Activated CD4-positive, alpha-beta T cell treated with anti-CD3 and anti-CD28 coated beads, Interleukin-2, amount 50 U/mL, for 1 hour (primary cell): ENCODE measurements around the gene DEK.
"Not testable (repeated sequence)": the region's sequence is repeated elsewhere in the genome, so short reads cannot be mapped to it uniquely, and the experiment has no call there.

ENCODE experiments used
- DNase-seq: peaks from one replicate; pipeline ENCODE4 v3.0.0-alpha.2; 2020

The DEK gene

DNA sequence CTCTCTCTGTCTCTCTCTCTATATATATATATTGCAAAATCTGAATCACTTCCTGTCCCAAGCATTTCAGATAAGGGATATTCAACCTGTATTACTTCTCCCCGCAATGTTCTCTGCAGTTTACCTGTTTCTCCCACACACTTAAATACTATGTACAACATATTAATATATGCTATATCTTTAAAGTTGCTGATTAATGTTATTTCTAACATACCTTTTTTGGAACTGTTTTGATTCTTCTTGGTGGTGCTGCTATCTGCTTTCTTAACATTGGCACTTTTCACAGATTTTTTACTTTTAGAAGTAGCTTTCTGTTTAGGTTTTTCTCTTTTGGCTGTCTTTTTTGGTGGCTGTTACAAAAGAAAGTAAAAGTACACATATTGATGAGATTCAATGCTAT is 27.2 kb downstream of the DEK start:
- no peak for DNase-seq

DNA sequence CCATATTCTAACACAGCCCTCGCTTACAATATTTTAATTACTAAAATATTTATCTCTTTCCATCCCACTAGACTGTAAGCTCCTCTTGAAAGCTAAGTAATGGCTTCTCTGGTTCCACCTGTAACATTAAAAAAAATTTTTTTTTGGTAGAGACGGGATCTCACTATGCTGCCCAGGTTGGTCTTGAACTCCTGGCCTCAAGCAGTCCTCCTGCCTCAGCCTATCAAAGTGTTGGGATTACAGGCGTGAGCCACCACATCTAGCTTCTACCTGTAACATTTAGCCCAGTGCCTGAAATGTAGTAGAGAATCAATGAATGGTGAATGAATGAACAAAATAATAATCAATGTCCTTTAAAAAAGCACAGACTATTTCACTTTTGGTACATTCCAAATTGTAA is 28.8 kb downstream of the DEK start:
- DNase-seq, result no peak

DNA sequence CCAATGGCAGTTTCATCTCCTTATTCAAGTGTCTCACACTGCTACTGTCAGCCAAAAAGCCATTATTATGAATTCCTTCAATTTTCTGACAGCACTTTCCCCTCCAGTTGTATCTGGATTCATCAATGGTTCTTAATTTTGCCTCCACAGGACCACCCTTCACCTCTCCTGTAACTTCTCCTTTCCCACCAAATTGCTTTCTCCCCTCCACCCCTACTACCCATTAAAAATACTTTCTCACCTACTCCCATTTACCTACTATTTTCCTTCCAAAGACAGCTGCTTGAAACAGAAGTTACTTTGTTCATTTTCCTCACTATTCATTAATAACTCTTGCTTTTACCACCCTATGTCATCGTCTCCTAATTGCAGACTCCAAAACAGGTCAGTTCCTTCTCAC is 29.8 kb downstream of the DEK start:
- DNase-seq, result no peak

- not testable (repeated sequence) for DNase-seq
These were observed 30.6 kb downstream of the DEK start for GRCh38 chr6:18233770-18234169.

DNA sequence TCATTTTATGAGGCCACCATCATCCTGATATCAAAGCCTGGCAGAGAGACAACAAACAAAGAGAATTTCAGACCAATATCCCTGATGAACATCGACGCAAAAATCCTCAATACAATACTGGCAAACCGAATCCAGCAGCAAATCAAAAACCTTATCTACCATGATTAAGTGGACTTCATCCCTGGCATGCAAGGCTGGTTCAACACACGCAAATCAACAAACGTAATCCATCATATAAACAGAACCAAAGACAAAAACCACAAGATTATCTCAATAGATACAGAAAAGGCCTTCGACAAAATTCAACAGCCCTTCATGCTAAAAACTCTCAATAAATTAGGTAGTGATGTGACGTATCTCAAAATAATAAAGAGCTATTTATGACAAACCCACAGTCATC is 32.5 kb downstream of the DEK start:
- DNase-seq, result not testable (repeated sequence)

- not testable (repeated sequence) for DNase-seq
These were observed 35.7 kb downstream of the DEK start for GRCh38 chr6:18228590-18228989.

DNA sequence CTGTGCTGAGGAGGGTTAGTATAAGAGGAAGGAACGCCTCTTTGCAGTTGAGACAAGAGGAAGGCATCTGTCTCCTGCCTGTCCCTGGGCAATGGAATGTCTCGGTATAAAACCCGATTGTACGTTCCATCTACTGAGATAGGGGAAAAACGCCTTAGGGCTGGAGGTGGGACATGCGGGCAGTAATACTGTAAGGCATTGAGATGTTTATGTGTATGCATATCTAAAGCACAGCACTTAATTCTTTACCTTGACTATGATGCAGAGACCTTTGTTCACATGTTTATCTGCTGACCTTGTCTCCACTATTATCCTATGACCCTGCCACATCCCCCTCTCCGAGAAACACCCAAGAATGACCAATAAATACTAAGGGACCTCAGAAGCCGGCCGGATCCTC is 37.2 kb downstream of the DEK start:
- DNase-seq, result not testable (repeated sequence)

DNA sequence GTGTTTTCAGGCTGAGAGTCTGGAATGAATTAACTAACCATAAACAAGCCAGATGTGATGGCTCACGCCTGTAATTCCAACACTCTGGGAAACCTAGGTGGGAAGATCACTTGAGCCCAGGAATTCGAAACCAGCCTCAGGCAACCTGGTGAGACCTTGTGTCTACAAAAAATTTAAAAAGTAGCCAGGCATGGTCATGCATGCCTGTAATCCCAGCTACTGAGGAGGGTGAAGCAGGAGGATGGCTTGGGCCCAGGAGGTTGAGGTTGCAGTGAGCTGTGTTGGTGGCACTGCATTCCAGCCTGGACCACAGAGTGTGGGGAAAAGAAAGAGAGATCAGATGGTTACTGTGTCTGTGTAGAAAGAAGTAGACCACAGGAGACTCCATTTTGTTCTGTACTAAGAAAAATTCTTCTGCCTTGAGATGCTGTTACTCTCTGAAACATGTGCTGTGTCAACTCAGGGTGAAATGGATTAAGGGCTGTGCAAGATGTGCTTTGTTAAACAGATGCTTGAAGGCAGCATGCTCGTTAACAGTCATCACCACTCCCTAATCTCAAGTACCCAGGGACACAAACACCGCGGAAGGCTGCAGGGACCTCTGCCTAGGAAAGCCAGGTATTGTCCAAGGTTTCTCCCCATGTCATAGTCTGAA is 37.8 kb downstream of the DEK start:
- not testable (repeated sequence) for DNase-seq

- no peak for DNase-seq
These were observed 43.1 kb downstream of the DEK start for GRCh38 chr6:18221288-18221615.

- no peak for DNase-seq
These were observed 44.7 kb downstream of the DEK start for GRCh38 chr6:18219591-18219990.

DNA sequence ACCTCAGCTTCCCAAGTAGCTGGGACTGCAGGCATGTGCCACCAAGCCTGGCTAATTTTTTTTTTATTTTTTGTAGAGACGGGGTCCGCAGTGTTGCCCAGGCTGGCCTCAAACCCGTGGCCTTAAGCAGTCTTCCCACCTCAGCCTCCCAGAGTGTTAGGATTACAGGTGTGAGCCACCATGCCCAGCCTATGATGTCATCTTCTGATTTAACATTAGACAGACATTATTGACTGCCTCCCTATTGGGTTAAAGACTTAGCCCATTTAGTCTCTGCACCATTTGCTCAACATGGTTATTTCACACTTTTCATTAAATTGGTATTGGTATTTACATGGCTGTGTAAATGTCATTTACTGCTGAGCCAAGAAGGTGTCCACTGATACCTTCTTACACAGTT is 46.1 kb downstream of the DEK start:
- no peak for DNase-seq

DNA sequence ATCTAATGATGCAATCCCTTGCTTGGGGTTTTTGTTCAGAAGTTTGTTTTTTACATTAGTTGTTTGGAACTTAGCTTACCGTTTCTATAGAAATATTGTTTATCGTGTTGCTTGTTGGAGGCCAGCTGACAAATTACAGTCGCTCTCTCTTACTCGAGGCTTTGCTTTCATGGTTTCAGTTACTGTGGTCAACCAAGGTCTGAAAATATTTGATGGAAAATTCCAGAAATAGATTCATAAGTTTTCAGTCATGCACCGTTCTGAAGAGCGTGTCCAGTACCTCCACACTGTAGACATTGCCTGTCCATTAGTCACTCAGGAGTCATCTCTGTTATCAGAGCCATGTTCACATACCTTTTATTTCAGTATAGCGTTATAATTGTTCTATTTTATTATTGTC is 47.9 kb downstream of the DEK start:
- no peak for DNase-seq

GRCh38 chr6:18215436-18215835 is 48.9 kb downstream of the DEK start:
- no peak for DNase-seq

- DNase-seq, result no peak
These were observed 50.3 kb downstream of the DEK start for GRCh38 chr6:18214003-18214402.

DNA sequence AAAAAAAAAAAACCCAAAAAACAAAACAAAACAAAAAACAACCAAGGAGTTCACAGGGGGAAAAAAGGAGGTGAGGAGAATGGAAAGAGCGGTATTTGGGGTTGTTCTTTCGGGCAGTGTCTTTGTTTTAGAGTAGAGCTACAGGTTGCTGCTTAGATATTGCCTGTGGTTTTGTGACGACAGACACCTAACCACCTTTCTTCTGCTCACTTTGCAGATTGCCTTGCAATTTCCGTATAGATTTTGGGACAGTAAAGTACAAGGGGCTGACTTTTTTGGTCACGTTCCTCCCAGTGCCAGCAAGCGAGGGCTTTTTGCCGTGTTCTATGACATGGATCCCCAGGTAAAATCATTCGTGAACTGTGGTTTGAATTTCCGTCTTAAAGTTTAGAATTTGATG is 50.9 kb downstream of the DEK start:
- no peak for DNase-seq

- DNase-seq, result no peak
These were observed 52.1 kb downstream of the DEK start for GRCh38 chr6:18212231-18212630.

GRCh38 chr6:18211338-18211737 is 53.0 kb downstream of the DEK start:
- no peak for DNase-seq

- no peak for DNase-seq
These were observed 53.6 kb downstream of the DEK start for GRCh38 chr6:18210707-18211106.

DNA sequence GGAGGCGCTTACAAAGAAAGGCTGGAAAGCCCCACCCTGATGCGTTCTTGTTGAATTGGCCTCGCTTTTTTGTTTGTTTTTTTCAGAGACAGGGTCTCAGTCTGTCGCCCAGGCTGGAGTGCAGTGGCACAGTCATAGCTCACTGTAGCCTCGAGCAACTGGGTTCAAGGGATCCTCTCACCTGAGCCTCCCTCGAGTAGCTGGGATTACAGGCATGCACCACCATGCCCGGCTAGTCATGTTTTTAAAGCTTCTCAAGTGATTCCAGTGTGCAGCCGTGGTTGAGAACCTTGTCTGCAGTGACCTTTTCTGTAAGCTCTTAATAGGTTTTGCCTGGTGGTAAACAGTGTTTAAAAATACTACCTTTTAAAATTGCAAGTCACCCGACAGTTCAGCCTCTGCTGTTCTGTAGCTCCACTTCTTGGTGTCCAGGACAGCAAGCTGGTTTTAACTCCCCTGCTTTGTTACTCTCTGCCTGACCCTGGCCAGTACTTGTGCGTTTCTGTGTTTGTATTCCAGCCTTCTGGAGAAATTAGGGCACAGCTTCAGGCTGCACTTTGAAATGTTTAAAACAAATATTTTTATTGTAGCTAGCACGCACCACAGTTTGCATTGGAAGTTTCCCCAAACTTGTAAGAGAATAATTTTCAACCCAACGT is 54.7 kb downstream of the DEK start:
- no peak for DNase-seq

- DNase-seq, result not testable (repeated sequence)
These were observed 55.6 kb downstream of the DEK start for GRCh38 chr6:18208778-18209177.

DNA sequence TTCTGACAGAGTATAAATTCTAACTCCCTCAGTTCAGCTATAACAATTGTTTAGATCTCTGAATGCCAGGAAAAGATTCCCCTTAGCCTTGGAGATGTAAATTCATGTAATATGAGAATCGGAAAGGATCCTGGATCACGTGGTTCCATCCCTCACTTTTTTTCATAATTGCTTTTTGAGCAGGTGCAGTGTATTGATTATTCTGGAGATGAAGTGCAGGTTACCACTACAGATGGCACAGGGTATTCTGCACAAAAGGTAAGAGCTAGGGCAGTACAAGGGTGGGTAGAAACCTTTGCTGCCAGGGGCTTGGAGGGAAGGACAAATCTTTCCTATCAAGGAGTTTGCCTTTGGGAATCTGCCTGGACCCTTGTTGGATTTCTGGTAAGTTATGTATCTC is 56.4 kb downstream of the DEK start:
- DNase-seq, result no peak

- DNase-seq, result no peak
These were observed 56.9 kb downstream of the DEK start for GRCh38 chr6:18207438-18207837.

GRCh38 chr6:18206591-18206990 is 57.7 kb downstream of the DEK start:
- DNase-seq, result no peak

GRCh38 chr6:18204691-18205090 is 59.6 kb downstream of the DEK start:
- no peak for DNase-seq

GRCh38 chr6:18203786-18204185 is 60.5 kb downstream of the DEK start:
- no peak for DNase-seq
